ENCODE results near the gene KICS2.

KICS2 gene

DNA sequence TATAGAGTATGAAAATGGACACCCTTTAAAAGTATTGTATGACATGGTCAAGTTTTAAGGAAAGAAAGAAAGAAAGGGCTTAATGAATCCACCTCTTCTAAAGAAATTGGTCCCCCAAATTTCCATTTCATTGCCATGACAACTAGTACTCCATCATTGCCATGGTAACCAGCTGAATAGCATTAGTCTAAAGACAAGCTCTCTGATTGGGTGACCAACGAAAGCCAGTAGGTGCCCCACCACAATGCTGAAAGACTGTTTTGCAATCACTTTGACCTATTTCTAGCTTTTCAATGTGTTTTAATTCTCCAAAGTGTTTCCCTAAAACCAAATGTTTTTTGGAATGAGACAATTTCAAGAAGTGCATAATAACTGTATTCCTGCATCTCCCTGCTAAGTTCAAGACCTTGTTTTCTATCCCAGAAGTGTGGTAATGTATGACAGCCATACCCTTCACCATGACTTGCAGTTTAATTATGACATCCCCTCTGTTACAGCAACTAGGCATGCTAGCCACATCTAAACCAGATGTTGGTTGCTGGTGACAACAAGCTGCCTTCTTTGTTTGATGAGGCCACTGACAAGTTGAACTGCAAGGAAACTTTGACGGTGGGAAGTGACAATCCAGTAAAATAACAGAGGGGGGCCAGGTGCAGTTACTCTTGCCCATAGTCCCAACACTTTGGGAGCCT lies 46.7 kb downstream of the KICS2 start:
- no peak for DNase-seq (ENCODE audit: extremely low read depth in 1 of 2, low read depth in 1 of 2)

DNA sequence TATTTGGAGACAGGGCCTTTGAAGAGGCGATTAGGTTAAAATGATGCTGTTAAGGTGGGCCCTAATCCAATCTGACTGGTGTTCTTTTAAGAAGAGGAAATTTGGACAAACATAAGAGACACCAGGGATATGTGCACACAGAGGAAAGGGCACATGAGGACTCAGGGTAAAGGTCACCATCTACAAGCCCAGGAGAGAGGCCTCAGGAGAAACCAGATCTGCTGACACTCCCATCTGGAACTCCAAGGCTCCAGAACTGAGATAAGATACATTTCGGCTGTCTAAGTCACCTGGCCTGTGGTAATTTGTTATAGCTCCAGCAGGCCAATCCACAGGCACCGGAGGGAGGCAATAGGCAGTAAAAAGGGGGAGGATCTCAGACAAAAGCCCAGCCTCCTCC lies 48.6 kb downstream of the KICS2 start:
- no peak for DNase-seq (ENCODE audit: extremely low read depth in 1 of 2, low read depth in 1 of 2)
